Activated CD8-positive, alpha-beta memory T cell treated with anti-CD3 and anti-CD28 coated beads for 48 hours (primary cell): ENCODE results near the gene HOXC9.
"Not testable (repeated sequence)": the region's sequence is repeated elsewhere in the genome, so short reads cannot be mapped to it uniquely, and the experiment has no call there.

ENCODE experiments used
- DNase-seq, 3 experiments: peaks; one replicate each; pipeline ENCODE4 v3.0.0-alpha.2; 2020; ENCODE audit warnings: low read depth in 2 of 3, low spot score in 2 of 3

HOXC9 gene

DNA sequence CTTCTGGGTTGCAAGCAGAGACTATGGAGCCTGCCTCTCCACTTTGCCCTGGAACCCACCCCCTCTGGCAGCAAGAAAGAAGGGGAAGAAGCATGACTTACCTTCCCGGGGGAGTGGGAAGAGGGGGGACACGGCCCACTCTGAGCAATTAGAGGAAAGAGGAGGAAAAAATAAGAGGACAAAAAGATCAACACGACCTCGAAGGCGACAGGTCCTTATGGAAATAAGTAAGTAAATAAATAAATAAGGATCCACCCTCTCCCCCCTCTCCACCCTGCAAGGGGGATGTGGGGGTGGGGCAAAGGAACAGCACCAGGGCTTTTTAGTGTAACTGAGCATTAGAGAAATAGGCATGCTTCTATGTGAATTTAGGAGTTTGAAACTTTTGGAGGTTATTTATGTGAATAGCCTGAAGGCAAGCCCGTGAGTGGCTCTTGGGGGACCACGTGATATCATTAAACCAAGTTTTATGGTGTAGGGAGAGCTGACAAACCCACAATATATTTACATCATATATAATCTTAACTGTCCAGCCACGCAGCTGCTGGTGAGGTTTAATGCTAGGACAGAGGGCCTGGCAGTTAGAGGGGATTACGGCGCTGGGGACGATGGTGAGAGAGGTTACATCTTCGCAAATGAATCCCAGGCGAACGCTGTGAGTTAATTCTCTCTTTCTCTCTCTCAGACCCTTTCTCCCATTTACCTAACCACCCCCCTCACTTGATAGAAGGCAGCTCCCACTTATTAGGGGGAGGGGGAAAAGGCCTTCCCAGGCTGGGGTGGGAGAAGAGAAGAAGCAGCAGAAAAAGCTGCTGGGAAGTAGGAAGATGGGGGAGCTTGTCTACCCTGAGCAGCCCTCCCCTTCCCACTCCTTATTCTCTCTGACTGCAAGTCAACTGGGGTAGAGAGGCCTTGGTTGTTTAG lies 37.7 kb downstream of the HOXC9 start:
- DNase-seq: no peak

DNA sequence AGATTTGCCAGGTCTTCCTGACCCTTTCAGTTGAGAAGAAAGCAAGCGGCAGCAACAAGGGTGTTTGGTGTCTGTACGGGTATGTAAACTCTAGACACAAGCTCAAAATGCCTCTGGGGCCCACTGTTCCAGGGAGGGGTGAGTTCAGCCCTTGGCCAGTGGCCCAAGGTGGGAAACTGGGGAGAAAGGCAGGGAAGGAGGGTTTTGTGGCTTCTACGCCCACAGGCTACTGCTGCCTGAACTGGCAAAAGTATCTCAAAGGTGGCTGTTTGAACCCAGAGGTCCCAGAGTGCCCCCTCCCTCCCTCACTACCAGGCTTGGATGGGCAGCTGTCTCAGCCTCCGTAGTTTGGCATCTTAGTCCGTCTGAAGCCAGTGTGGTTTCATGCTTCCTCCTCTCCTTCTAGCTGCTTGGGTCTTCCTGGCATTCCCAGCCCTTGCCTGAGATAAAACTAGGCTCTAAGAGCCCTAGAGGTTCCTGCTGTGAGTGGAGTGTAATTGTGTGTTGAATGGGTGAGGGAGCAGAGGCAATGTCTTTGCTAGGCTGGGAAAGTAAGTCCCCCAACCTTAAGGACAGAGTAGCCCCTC lies 38.4 kb downstream of the HOXC9 start:
- DNase-seq: no peak

GRCh38 chr12:54038871-54039414 lies 39.0 kb downstream of the HOXC9 start:
- DNase-seq: no peak

GRCh38 chr12:54039417-54040147 lies 39.6 kb downstream of the HOXC9 start:
- no peak for DNase-seq

- DNase-seq: no peak
Observed at GRCh38 chr12:54040148-54040494, 40.2 kb downstream of the HOXC9 start.

DNA sequence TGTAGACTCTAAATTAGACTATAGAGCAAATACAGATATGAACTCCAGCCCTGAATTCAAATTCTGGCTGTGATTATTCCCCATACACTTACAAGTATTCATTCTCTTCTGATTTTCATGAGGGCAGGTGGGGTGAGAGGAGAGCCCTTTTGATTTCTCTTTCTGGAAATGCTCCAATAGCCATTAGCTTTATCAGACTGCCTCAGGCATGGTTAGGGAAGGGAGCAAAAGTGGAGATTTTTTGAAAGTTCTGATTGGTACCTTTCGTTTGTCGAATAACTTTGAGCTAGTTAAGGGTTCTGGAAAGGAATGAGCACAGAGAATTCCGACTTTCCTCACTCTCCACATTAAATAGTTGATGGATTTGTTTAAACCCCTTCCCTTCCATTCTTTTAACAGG lies 40.7 kb downstream of the HOXC9 start:
- no peak for DNase-seq

DNA sequence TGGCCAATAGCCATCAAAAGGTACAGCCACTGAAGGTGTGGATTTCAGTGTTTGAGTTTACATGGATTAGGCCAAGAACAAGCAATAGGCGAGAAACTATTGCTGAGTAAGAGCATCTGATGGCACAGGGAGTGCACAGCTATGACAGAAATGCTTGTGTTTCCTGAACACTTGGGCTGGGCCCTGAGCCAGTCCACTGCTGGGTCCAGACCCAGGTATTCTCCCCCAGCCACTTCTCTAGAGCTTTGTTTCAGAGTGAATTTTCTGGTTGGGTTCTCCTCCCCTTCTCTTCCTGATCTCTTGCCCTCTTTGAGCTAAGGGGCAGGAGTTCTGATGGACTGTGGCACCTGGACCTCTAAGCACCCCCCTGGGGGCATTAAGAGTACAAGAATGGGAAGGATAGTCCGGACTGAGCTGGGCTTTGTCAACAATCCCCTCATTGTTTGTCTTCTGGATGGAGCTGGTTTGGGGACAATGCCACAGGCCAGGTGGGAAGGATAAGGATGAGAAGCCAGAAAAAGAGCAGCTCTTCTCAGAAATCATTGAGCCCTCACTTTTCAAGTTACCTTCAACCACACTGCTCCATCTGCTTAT lies 41.2 kb downstream of the HOXC9 start:
- no peak for DNase-seq

- DNase-seq: not testable (repeated sequence)
Observed at GRCh38 chr12:54042033-54042432, 42.1 kb downstream of the HOXC9 start.

- no peak for DNase-seq
Observed at GRCh38 chr12:54042970-54043853, 43.3 kb downstream of the HOXC9 start.

- no peak for DNase-seq
Observed at GRCh38 chr12:54044425-54045103, 44.6 kb downstream of the HOXC9 start.

- no peak for DNase-seq
Observed at GRCh38 chr12:54045401-54045800, 45.4 kb downstream of the HOXC9 start.

DNA sequence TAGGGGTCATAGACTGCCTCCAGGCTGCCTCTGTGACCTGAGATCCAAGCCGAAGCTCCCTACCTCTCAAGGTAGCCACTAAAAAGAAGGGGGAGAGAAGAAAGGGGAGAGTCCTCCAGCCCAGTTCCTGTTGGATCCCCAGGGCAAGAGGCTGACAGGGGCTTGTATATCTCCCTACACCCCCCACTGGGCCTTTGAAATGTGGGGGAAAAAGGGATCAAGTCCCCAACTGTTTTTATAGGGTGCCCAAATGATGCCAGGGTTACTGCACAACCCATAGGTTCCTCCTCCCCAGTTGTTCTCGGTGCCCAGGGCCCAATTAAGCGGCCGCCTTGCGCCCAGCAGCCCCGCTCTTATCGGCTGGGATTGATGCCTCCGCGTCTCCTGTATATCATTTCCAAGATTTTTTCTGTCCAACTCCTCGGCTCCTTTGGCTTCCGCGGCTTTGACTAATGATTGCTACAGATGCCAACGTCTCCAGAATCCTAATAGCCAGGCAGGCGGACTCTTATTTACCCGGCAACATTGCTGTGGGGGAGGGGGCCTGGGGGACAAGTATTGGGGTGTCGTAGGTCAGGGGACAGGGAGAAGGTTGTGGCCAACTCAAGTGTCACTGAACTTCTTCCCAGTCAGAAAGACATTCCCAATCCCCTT lies 46.0 kb downstream of the HOXC9 start:
- DNase-seq: no peak

DNA sequence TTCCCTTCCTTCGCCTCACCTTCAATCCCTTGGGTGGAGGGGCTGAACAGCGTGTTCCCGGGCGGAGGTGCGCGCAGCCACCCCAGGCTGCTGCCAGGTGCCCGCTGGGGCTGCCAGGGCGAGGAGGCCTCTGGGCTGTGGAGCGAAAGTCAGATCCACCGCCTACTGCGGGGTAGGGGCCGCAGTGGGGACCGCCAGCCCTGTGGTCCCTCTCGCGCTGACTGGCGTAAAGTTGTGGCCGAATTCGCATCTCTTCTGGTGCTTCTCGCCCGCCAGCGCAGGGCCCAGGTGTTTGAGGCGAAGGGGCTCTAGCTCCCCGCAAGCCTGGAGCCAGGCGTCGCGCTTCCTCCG lies 46.8 kb downstream of the HOXC9 start:
- no peak for DNase-seq

DNA sequence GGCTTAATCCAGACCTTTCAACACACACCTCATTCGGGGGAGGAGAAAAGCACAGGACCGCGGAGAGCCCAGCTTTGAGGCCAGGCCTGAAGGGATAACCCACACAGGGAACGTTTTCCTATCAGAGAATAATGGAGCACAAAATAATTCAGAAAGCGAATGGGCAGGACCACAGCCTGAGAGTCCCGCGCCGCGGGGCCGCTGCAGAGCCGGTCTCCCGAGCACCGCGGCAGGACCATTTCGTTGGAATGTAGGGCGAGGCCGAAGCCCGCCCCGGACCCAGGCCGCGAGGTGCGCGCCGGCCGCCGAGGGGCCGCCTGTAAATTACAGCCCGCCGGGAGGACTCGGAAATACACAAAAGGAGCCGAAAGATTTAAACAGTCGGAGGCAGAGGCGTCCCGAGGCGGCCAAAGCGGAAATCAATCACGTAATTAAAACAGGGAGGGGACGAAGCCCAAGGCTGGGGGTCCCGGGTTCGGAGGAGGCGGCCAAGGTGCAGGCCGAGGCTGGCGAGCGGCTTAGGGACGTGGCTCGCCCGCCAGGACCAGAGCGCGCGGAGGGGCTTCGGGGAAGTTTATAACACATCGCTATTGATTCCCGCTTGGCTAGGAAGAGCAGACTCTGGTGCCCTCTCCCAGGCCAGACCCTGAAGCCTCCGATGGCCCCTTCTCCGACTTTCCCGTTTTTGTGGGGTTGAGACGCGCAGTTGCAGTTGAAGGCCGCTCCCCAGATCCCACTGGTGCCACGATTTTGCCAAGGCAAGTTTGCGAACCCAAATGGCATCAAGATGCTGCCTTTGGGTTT lies 47.4 kb downstream of the HOXC9 start:
- no peak for DNase-seq

DNA sequence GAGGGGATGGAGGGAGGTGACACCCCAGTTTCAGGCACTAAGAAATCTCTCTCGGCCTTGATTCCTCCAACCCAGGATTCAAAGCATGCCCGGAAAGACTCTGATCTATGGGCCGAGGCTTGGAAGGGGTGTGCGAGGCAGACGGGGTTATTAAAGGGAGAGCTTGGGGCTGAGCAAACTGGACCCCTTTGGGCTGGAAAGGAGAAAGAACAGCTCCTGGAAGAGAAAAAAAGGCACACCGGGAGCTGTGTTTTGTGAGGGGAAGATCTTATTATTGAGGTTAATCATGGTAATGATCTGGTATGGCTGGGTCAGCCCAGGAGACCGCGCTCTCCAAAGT lies 48.0 kb downstream of the HOXC9 start:
- no peak for DNase-seq

DNA sequence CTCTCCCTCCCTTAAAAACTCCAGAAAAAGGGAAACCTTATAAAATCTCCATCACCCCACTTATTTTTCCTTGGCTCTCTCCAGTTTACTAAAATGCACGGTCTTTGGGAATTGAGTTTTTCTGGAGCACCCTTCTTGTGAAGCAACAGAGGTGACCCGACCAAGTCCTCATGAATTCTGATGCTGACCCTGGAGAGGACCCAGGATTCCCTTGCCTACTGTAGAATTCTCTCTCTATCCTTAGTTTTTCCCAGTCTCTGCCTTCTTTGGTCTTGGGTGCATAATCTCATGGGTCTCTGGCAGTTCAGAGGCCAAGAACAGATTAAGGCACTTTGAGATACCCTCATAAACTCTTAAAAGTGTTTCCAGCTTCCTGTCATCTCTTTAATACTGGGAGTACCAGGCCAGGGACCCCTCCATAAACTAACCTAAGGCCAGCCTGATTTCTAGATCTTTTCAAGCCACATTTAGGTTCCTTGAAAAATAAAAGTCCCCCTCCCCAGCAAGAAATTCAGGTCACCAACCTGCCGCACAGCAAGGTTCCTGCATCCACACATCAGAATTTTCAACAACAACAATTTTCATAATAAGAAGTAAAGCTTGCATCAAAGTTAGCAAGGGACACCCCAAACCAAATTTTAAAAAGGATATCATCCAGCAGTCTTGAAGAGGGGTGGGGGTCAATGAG lies 48.6 kb downstream of the HOXC9 start:
- DNase-seq: no peak

- DNase-seq: no peak
Observed at GRCh38 chr12:54049108-54049507, 49.1 kb downstream of the HOXC9 start.

DNA sequence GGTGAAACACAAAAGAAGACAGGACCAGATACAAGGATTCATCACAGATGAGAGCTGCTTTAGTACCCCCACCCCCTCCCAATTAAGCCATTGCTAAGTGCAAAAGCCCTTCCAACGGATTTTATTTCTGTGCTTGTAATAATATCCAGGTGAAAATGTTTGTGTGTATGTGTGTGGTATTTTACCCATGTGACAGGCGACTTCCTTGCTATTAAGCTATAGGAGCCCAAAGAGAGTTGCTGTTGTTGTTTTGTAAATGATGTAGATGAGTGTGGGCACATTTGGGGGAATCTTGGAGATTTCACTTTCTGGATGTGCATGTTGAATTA lies 50.5 kb downstream of the HOXC9 start:
- no peak for DNase-seq
